PC-9 (cell line): ENCODE measurements around the gene ZSCAN26. TPM values are rescaled to one million over a fixed set of nuclear protein-coding genes. Genes with fewer than 3 reads are reported as not detected.
A peak's percentile ranks its signal among the peaks of the same experiment; 100 is the strongest.

Experiments used
- BruUV-seq: library from RNA; stranded (reverse); fragments of 400-500 nt; replicated peaks from 2 replicates; lab custom pipeline; 2021; lab: Mats Ljungman, UMichigan
- CTCF ChIA-PET: fragments of 300-600 bp; sonication (Branson Sonifier 250); formaldehyde crosslinking; loops from one replicate; lab custom pipeline; 2022; ENCODE audit warnings: antibody characterized with exemption; lab: Charles Lee
- POLR2A ChIA-PET: fragments of 300-600 bp; sonication (Branson Sonifier 250); formaldehyde crosslinking; loops from one replicate; lab custom pipeline; 2022; ENCODE audit warnings: antibody characterized with exemption; ENCODE audit not compliant: unreplicated experiment; lab: Charles Lee
- DNase-seq, 2 experiments: peaks; one replicate each; pipeline versions ENCODE4 v3.0.0 to v3.0.0-alpha.2; 2015 to 2022; ENCODE audit warnings: mixed read lengths in 1 of 2
- H2AFZ ChIP-seq: fragments of 200-600 bp; sonication (generic); 2 replicates; pipeline ENCODE4 v1.8.1; 2017; ENCODE audit warnings: antibody characterized with exemption
- H3F3A ChIP-seq: fragments of 200-600 bp; sonication (generic); 2 replicates; pipeline ENCODE4 v1.8.1; 2017; ENCODE audit warnings: antibody characterized with exemption, mild to moderate bottlenecking, low read depth; ENCODE audit not compliant: insufficient read depth
- H3K27ac ChIP-seq: fragments of 200-600 bp; sonication (generic); 2 replicates; pipeline ENCODE4 v1.6.1; 2016; ENCODE audit warnings: mixed run types
- H3K27me3 ChIP-seq: fragments of 200-600 bp; sonication (generic); 2 replicates; pipeline ENCODE4 v1.6.1; 2016; ENCODE audit warnings: low read depth, mixed run types; ENCODE audit not compliant: insufficient read depth
- H3K36me3 ChIP-seq: fragments of 200-600 bp; sonication (generic); 2 replicates; pipeline ENCODE4 v1.6.1; 2016; ENCODE audit warnings: low read depth, mixed run types
- H3K4me1 ChIP-seq: fragments of 200-600 bp; sonication (generic); replicated peaks from 2 replicates; pipeline ENCODE4 v1.6.1; 2016; ENCODE audit warnings: mixed run types; ENCODE audit not compliant: insufficient read depth
- H3K4me2 ChIP-seq: fragments of 200-600 bp; sonication (generic); 2 replicates; pipeline ENCODE4 v1.6.1; 2017; ENCODE audit warnings: mixed run types
- H3K4me3 ChIP-seq: fragments of 200-600 bp; sonication (generic); 2 replicates; pipeline ENCODE4 v1.6.1; 2016; ENCODE audit warnings: mixed run types
- H3K79me2 ChIP-seq: fragments of 200-600 bp; sonication (generic); 2 replicates; pipeline ENCODE4 v1.6.1; 2017; ENCODE audit warnings: low read depth, mixed run types
- H3K9me2 ChIP-seq: fragments of 200-600 bp; sonication (generic); 2 replicates; pipeline ENCODE4 v1.8.1; 2017; ENCODE audit warnings: mild to moderate bottlenecking; ENCODE audit not compliant: insufficient read depth
- H3K9me3 ChIP-seq: fragments of 200-600 bp; sonication (generic); 2 replicates; pipeline ENCODE4 v1.8.1; 2016; ENCODE audit warnings: low read depth; ENCODE audit not compliant: insufficient read depth
- H4K20me1 ChIP-seq: fragments of 200-600 bp; sonication (generic); 2 replicates; pipeline ENCODE4 v1.8.1; 2017; ENCODE audit not compliant: insufficient read depth
- CTCF ChIP-seq: fragments of 200-600 bp; sonication (generic); conservative IDR thresholded peaks from 2 replicates; pipeline ENCODE4 v1.6.1; 2017; ENCODE audit warnings: mixed run types, antibody characterized with exemption, mild to moderate bottlenecking, moderate library complexity
- EZH2 ChIP-seq: fragments of 200-600 bp; sonication (generic); IDR thresholded peaks from 2 replicates; pipeline ENCODE4 v1.8.0; 2017; ENCODE audit warnings: antibody characterized with exemption, low read depth
- intact Hi-C: fragments of 100-400 bp; cut with micrococcal nuclease; formaldehyde crosslinking; loops from one replicate; pipeline ENCODE4 v1.10.0; 2022; ENCODE audit not compliant: unreplicated experiment
- total RNA-seq: library from RNA; stranded (reverse); gene quantifications from 2 replicates; pipeline ENCODE4 v1.2.3, GENCODE V29; 2021

The ZSCAN26 gene
- total RNA-seq, 1 experiment from 2014 or later: 14.8 TPM

- intact Hi-C loops: loop anchor here (1.0 to 2.0 kb wide), 4 partner anchors 15 to 131 kb away; partner anchors contain the start of genes ZSCAN26 and ZSCAN9
- CTCF ChIA-PET: interaction anchor here (0.7 to 1.0 kb wide), 2 partner anchors 104 to 131 kb away, joined by 3 read pairs; no protein-coding TSS in a partner anchor
- BruUV-seq: no TSS peak
Measured at GRCh38 chr6:28252009-28252975, 14.7 kb upstream of the ZSCAN26 start, which contains the start of gene ZKSCAN4. Gene ZKSCAN4 (minus strand): TSS chr6:28252269. CDS start chr6:28251980, 289 bp downstream.

GRCh38 chr6:28254121-28254519, 12.8 kb upstream of the ZSCAN26 start:
- Histone ChIP-seq H3K4me3 (no peak overlapping the region), H3F3A (no peaks in the 10 kb centered on the region), H3K27me3 (no peaks in the 10 kb centered on the region), H3K9me3 (0 out of 2 replicates have a peak, but pooled peaks cover 2% of the 10 kb centered on the region), H3K4me1 (peaks cover 19% of the 10 kb centered on the region), H4K20me1 (no peaks in the 10 kb centered on the region), H2AFZ (no peak overlapping the region), H3K36me3 (no peaks in the 10 kb centered on the region), H3K9me2 (no peaks in the 10 kb centered on the region; the same call in 1 of the 2 replicates), H3K79me2 (peaks cover 17% of the 10 kb centered on the region), H3K27ac (no peak overlapping the region), H3K4me2 (no peak overlapping the region)
- TF ChIP-seq EZH2 (no peak), CTCF (no peak)
- intact Hi-C loops: no loop called here
- CTCF ChIA-PET: no interaction called here
- POLR2A ChIA-PET: no interaction called here
- BruUV-seq: no TSS peak
- DNase-seq: no peak

More at GRCh38 chr6:28252009-28252975, 14.7 kb upstream of the ZSCAN26 start, which contains the start of gene ZKSCAN4:
- H3K36me3 ChIP-seq: no peaks in the 10 kb centered on the region
- peak; percentile 73 to 76 for DNase-seq
- H3K4me3 ChIP-seq: peak within 1 kb of the TSS; percentile 99
- peaks cover 17% of the 10 kb centered on the region for H3K79me2 ChIP-seq
- H3K27ac ChIP-seq: no peak within 1 kb of the TSS
- 0 out of 2 replicates have a peak, but pooled peaks cover 2% of the 10 kb centered on the region for H3K9me3 ChIP-seq
- peaks cover 19% of the 10 kb centered on the region for H3K4me1 ChIP-seq
- H3K27me3 ChIP-seq: no peaks in the 10 kb centered on the region
- H3K4me2 ChIP-seq: peak within 1 kb of the TSS; percentile 96
- H3F3A ChIP-seq: no peaks in the 10 kb centered on the region
- peak within 1 kb of the TSS; percentile 99 for H2AFZ ChIP-seq
- no peaks in the 10 kb centered on the region; the same call in 1 of the 2 replicates for H3K9me2 ChIP-seq
- POLR2A ChIA-PET: interaction anchor here (0.6 to 1.0 kb wide), 6 partner anchors 14 to 473 kb away, joined by 3 to 6 read pairs (median 3); partner anchors contain the start of genes ZKSCAN8 and ZSCAN26
- TF ChIP-seq EZH2: no peak
- H4K20me1 ChIP-seq: no peaks in the 10 kb centered on the region

GRCh38 chr6:28257042-28257441, 9.9 kb upstream of the ZSCAN26 start:
- no peak overlapping the region for H3K4me3 ChIP-seq
- no peaks in the 10 kb centered on the region for H3K27me3 ChIP-seq
- TF ChIP-seq CTCF (no peak), EZH2 (no peak)
- intact Hi-C loops: no loop called here
- H3F3A ChIP-seq: no peaks in the 10 kb centered on the region
- no TSS peak for BruUV-seq
- H3K4me2 ChIP-seq: no peak overlapping the region
- no peaks in the 10 kb centered on the region for H4K20me1 ChIP-seq
- H3K79me2 ChIP-seq: no peaks in the 10 kb centered on the region
- no peak for DNase-seq
- no peak overlapping the region for H2AFZ ChIP-seq
- H3K36me3 ChIP-seq: no peaks in the 10 kb centered on the region
- ChIA-PET POLR2A (no interaction called here), CTCF (no interaction called here)
- peaks cover 12% of the 10 kb centered on the region for H3K4me1 ChIP-seq
- H3K27ac ChIP-seq: no peak overlapping the region
- H3K9me2 ChIP-seq: no peaks in the 10 kb centered on the region; the same call in 1 of the 2 replicates
- 0 out of 2 replicates have a peak, but pooled peaks cover 2% of the 10 kb centered on the region for H3K9me3 ChIP-seq
